ENCODE measurements around the gene GPC6. TPM values are rescaled to one million over a fixed set of nuclear protein-coding genes. Genes with fewer than 3 reads are reported as not detected.

Gene GPC6
- polyA plus RNA-seq, 2 of the 4 experiments (the other 2 are of a cell fraction): 8.0 to 14.4 TPM

GRCh38 chr13:94122300-94122915, 895.8 kb downstream of the GPC6 start:
- 48% methylated on average over 4 of the region's 4 CpGs for WGBS (ENCODE audit: missing lambda C conversion rate)
- DNase-seq (ENCODE audit: low read depth in 1 of 2, low spot score in 1 of 2): no peak
- FAIRE-seq: no peak
- TF ChIP-seq FOSB (CRISPR knock-in tag; IDR thresholded peaks at IDR 0.05) (no peak), TP53 (CRISPR knock-in tag; IDR thresholded peaks at IDR 0.05) (no peak), MAX (IDR thresholded peaks at IDR 0.05) (no peak), EP300 (IDR thresholded peaks at IDR 0.05) (no peak), NR3C1 (IDR thresholded peaks at IDR 0.05) (no peak), REST (IDR thresholded peaks at IDR 0.05) (no peak), TFCP2L1 (CRISPR knock-in tag; IDR thresholded peaks at IDR 0.05) (no peak), HOXB5 (CRISPR knock-in tag; IDR thresholded peaks at IDR 0.05) (no peak), HOXA7 (CRISPR knock-in tag; IDR thresholded peaks at IDR 0.05) (no peak), BHLHE40 (IDR thresholded peaks at IDR 0.05; ENCODE audit: low read depth, low read length) (no peak), HOXB13 (CRISPR knock-in tag; IDR thresholded peaks at IDR 0.05; ENCODE audit: low read depth) (no peak), JUN (IDR thresholded peaks at IDR 0.05) (no peak), FOXS1 (CRISPR knock-in tag; IDR thresholded peaks at IDR 0.05) (no peak), CBX2 (IDR thresholded peaks at IDR 0.05; ENCODE audit: borderline replicate concordance, low read depth) (no peak), HES2 (IDR thresholded peaks at IDR 0.05) (no peak), JUNB (IDR thresholded peaks at IDR 0.05) (no peak), ZNF302 (CRISPR knock-in tag; IDR thresholded peaks at IDR 0.05) (no peak), RAD21 (conservative IDR thresholded peaks at IDR 0.05 in 1 of 2, IDR thresholded peaks at IDR 0.05 in 1 of 2) (no peak), PBX3 (IDR thresholded peaks at IDR 0.05) (no peak), E2F6 (IDR thresholded peaks at IDR 0.05; ENCODE audit: borderline replicate concordance, low read depth) (no peak)
- Histone ChIP-seq H3K4me3 (no peak overlapping the region), H3K4me1 (no peaks in the 10 kb centered on the region), H3K4me2 (no peak overlapping the region), H3K9me3 (no peaks in the 10 kb centered on the region), H3K27ac (no peak overlapping the region)
- POLR2A ChIA-PET: no interaction called here
- CTCF ChIA-PET: no interaction called here
- ATAC-seq: no peak

GRCh38 chr13:94123557-94123956, 897.0 kb downstream of the GPC6 start:
- POLR2A ChIA-PET: no interaction called here
- TF ChIP-seq ZFP36 (IDR thresholded peaks at IDR 0.05; ENCODE audit: borderline replicate concordance, partially characterized antibody) (no peak), RCOR1 (IDR thresholded peaks at IDR 0.05; ENCODE audit: low read depth, low read length) (no peak), ZNF302 (CRISPR knock-in tag; IDR thresholded peaks at IDR 0.05) (no peak), HDAC2 (IDR thresholded peaks at IDR 0.05) (no peak), MAFK (IDR thresholded peaks at IDR 0.05; ENCODE audit: partially characterized antibody) (no peak), FOSL2 (IDR thresholded peaks at IDR 0.05) (no peak), FOSL2 (CRISPR knock-in tag; IDR thresholded peaks at IDR 0.05) (no peak), CTCF (IDR thresholded peaks at IDR 0.05) (no peak), REST (IDR thresholded peaks at IDR 0.05) (no peak), ZC3H11A (IDR thresholded peaks at IDR 0.05) (no peak), GATA3 (IDR thresholded peaks at IDR 0.05; ENCODE audit: borderline replicate concordance) (no peak), FOXS1 (CRISPR knock-in tag; IDR thresholded peaks at IDR 0.05) (no peak)

More at GRCh38 chr13:94123557-94123956, 897.0 kb downstream of the GPC6 start:
- no peak overlapping the region for H3K4me2 ChIP-seq
- CTCF ChIA-PET: no interaction called here
- H3K27ac ChIP-seq: no peak overlapping the region
- no peaks in the 10 kb centered on the region for H3K9me3 ChIP-seq
- H3K4me3 ChIP-seq: no peak overlapping the region
- DNase-seq (ENCODE audit: low read depth in 1 of 2, low spot score in 1 of 2) (no peak), FAIRE-seq (no peak), ATAC-seq (no peak)
- WGBS (ENCODE audit: missing lambda C conversion rate): 73% methylated on average over 1 of the region's 1 CpG
- H3K4me1 ChIP-seq: no peaks in the 10 kb centered on the region

Data from A549 (cell line).